Measurements from ENCODE around the gene RAB1A.
"Not testable (repeated sequence)": the region's sequence is repeated elsewhere in the genome, so short reads cannot be mapped to it uniquely, and the experiment has no call there.

RAB1A gene

GRCh38 chr2:65136253-65136652 lies 6.3 kb upstream of the RAB1A start:
- no peak for DNase-seq (ENCODE audit: low spot score)

GRCh38 chr2:65134158-65134557 lies 4.3 kb upstream of the RAB1A start:
- DNase-seq (ENCODE audit: low spot score) = no peak

DNA sequence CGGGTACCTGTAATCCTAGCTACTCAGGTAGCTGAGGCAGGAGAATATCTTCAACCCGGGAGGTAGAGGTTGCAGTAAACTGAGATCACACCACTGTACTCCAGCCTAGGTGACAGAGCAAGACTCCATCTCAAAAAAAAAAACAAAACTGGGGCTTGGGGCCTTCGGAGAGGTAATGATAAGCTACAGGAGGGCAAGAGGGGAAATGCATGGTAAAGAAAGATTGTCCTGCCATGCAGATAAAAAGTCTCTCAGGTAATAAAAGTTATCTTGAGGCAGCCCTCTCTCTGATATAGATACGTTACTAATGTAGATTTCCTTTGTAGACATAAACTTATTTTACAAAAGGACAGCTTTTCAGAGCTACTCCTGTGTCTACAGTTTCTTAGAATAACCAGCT lies 3.7 kb upstream of the RAB1A start:
- no peak for DNase-seq (ENCODE audit: low spot score)

GRCh38 chr2:65132930-65133329 lies 3.0 kb upstream of the RAB1A start:
- not testable (repeated sequence) for DNase-seq (ENCODE audit: low spot score)

DNA sequence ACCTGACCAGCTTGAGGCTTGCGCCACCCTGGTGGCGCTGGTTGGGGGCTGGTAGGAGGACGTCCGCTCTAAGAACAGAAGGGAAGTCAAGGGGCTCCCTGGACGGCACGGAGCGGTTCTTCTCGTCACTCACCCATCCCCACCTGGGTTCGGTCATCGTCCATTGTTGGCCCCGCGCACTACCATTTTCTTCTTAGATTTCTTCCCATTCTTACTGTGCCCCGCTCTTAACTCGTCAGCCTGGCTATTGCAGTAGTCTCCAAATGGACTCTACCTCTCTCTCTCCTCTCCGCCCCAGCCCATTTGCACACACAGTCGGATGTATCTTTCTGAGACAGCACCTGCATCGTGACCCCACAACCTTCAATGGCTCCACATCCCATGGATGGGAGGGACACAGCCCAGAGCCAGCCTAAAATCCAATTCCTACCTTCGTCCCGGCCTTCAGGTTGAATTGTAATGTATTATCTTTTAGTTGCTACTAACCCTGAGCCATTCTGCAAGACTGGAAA lies 814 bp upstream of the RAB1A start:
- no peak for DNase-seq (ENCODE audit: low spot score)

- peak; percentile 51 for DNase-seq (ENCODE audit: low spot score)
Measured at GRCh38 chr2:65129286-65129825, 550 bp downstream of the RAB1A start.

- peak; percentile 61 for DNase-seq (ENCODE audit: low spot score)
Measured at GRCh38 chr2:65128297-65129190, 1.4 kb downstream of the RAB1A start.

DNA sequence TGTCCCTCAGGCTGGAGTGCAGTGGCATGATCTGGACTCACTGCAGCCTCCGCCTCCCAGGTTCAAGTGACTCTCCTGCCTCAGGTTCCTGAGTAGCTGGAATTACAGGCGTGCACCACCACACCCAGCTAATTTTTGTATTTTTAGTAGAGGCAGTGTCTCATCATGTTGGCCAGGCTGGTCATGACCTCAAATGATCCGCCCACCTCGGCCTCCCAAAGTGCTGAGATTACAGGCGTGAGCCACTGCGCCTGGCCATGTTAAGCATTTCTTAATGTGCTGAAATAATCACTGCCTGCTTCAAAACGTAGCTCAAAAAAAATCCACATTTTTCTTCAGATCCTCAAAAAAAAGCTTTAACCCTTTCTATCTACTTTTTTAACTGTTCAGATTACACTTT lies 4.4 kb downstream of the RAB1A start:
- not testable (repeated sequence) for DNase-seq (ENCODE audit: low spot score)

DNA sequence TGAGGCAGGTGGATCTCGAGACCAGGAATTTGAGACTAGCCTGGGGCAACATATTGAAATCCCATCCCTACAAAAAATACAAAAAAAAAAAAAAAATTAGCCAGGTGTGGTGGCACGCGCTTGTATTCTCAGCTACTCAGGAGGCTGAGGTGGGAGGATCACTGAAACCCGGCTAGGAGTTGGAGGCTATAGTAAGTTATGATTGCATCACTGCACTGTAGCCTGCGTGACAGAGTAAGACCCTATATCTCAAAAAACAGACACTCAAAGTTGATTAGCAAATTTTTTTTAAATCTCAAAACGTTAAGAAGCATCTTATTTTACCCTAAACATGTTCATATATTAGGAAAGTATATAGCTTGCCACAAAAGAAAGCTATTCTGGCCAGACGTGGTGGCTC lies 7.6 kb downstream of the RAB1A start:
- no peak for DNase-seq (ENCODE audit: low spot score)

- no peak for DNase-seq (ENCODE audit: low spot score)
Measured at GRCh38 chr2:65120990-65121693, 8.8 kb downstream of the RAB1A start.

GRCh38 chr2:65116645-65117044 lies 13.3 kb downstream of the RAB1A start:
- DNase-seq (ENCODE audit: low spot score) = no peak

GRCh38 chr2:65114921-65115320 lies 15.0 kb downstream of the RAB1A start:
- DNase-seq (ENCODE audit: low spot score) = no peak

DNA sequence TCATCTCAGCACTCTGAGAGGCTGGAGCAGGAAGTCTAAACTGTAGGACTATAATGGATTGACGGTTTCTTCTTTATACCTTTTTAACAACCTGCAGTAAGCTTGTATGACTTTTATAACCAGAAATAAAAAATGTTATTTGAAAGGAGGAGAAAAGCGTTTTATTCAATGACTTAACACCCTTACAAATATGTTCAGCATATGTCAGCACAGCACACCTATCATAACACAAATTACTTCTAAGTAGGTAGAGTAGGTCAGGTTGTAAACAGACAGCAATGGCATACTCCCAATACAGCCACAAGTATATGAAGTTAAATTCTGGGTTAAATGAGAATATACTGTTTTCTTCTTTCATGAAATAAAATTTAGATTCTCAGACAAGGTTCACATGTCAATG lies 16.1 kb downstream of the RAB1A start:
- DNase-seq (ENCODE audit: low spot score) = no peak

DNA sequence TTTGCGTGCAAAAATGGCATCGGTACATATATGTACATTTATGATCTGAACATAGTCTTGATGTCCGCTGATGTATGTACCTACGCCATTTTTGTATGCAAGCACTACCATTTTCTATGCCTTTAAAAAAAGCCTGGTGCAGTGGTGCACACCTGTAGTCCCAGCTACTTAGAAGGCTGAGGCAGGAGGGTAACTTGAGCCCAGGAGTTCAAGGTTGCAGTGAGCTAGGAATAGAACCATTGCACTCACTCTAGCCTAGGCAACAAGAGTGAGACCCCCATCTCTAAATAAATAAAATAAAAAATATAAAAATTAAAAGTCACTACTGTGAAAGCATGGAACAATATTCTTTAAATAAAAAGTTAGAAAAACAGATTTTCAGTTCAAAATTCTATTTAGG lies 16.7 kb downstream of the RAB1A start:
- DNase-seq (ENCODE audit: low spot score) = no peak

- DNase-seq (ENCODE audit: low spot score) = no peak
Measured at GRCh38 chr2:65112633-65113032, 17.3 kb downstream of the RAB1A start.

GRCh38 chr2:65108780-65109179 lies 21.1 kb downstream of the RAB1A start:
- no peak for DNase-seq (ENCODE audit: low spot score)

DNA sequence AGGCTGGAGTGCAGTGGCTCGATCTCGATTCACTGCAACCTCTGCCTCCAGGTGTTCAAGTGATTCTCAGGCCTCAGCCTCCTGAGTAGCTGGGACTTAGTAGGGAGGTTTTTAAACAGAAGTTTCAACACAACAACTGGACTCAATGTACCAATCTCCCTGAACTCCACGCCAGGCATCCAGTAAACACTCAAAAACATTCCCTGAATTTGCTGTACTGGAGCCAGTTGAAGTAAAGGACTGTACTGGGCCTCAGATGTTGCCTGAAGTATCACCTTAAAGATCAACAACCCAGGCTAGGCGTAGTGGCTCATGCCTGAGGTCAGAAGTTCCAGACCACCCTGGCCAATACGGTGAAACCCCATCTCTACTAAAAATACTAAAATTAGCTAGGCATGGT lies 22.4 kb downstream of the RAB1A start:
- DNase-seq (ENCODE audit: low spot score) = no peak

- DNase-seq (ENCODE audit: low spot score) = no peak
Measured at GRCh38 chr2:65103013-65103715, 26.7 kb downstream of the RAB1A start.

- no peak for DNase-seq (ENCODE audit: low spot score)
Measured at GRCh38 chr2:65101071-65101470, 28.8 kb downstream of the RAB1A start.

GRCh38 chr2:65098741-65099140 lies 31.2 kb downstream of the RAB1A start:
- no peak for DNase-seq (ENCODE audit: low spot score)

DNA sequence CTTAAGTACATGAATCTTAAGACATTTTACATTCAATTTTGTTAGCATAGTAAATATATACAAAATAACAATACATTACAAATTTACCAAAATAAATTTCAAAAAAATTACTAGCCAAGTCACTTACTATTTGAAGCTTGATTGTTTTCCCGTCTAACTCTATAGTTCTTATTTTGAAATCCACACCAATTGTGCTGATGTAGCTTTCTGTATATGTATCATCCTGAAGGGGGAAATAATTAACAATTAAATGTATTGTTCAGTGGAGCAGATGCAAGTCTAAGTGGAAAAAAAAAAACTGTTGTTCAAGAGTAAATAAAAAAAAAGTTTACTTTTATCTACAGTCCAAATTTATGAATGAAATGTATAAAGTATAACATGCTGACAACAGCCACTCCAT lies 32.1 kb downstream of the RAB1A start:
- no peak for DNase-seq (ENCODE audit: low spot score)

DNA sequence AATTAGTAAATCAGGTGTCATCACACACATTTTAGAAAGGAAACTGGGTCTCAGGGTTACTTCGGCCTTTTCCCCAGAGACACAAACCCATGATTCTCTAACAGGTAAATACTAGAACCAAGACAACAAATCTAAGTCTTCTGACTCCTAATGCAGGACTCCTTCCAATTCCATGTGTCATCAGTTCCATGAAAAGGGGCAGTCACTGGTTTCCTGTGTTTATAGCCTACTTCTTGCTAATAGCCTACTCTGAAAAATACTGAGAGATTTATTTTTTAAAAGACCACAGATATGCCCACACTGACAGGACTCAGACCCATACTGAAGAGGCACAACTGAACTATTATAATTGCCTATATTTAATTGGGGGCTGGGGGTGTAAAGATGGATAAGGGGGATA lies 33.0 kb downstream of the RAB1A start:
- no peak for DNase-seq (ENCODE audit: low spot score)

Data from hematopoietic multipotent progenitor cell treated with erythropoietin and hydrocortisone succinate and interleukin-3 and kit ligand, for 17 days (in vitro differentiated cells).